ENCODE measurements around the gene MMP14. TPM values are rescaled to one million over a fixed set of nuclear protein-coding genes. Genes with fewer than 3 reads are reported as not detected.

The MMP14 gene
- total RNA-seq, 1 donor from 2014 or later: 26.1 TPM

DNA sequence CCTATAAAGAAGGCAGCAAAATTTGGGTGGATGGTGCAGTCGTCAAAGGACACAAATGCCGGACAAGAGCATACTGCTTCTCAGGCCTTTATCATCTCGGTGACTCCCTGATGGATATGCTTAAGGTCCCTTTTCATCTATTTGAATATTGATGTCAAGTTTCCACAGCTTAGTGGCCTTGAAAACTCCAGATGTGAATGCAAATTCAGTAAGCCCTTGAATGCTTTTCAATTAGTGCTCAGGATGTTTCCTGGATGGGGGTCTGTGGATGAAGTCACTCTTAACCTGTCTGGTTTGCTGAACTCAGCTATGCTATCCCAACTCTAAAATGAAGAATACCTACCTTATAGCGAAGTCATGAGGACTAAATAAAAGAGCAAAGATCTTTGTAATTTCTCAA is 57.3 kb downstream of the MMP14 start:
- intact Hi-C loops (cut with DNase I): no loop called here
- DNase-seq (ENCODE audit: low spot score): no peak

DNA sequence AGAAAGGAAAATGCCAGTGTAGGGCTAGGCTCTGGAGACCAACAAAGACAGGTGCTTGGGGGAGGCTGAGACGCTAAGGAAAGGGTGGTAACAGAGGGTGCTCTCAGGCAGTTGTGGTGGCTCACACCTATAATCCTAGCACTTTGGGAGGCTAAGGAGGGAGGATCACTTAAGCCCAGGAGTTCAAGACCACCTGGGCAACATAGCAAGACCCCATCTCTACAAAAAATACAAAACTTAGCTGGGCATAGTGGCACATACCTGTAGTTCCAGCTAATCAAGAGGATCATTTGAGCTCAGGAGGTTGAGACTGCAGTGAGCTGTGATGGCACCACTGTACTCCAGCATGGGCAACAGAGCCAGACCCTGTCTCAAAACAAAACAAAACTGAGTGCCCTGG is 59.0 kb downstream of the MMP14 start:
- no peak for DNase-seq (ENCODE audit: low spot score)
- intact Hi-C loops (cut with DNase I): no loop called here

DNA sequence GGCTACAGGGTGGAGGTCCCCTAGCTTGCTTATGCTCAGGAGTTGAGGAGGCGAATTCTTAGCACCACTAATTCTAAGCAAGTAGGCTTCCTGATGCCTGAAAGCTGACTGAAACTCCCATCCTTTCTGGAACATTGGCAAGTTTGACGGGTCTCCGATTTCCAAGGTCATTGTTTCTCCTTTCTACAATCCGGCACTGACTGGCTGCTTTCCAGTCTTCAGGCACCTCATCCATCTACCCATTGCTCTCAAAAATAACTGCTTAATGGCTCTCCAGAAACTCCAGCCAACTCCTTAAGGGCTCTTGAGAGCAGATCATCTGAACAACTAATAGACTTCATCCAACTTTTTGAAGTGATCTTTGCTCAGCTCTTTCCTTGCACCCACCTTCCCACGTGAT is 60.0 kb downstream of the MMP14 start:
- DNase-seq (ENCODE audit: low spot score): no peak
- intact Hi-C loops (cut with DNase I): no loop called here

DNA sequence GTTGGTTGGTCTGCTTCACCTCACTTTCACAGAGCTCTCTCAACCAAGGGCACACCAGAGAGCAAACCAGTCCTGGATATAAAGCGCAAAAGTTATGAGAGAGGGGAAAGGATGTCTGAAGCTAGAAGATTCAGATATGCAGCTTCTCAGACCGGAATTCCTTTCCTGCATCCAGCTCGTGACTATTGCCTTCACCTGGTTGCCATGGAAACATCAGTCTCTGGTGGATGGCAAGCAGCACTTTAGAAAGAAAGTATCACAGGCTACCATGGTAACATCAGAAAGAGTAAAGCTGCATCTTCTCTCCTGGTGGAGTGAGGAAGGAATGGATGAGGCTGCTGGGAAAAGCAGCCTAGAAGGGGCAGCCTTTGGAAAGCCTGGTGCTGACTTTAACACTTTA is 60.4 kb downstream of the MMP14 start:
- intact Hi-C loops (cut with DNase I): no loop called here
- DNase-seq (ENCODE audit: low spot score): no peak

DNA sequence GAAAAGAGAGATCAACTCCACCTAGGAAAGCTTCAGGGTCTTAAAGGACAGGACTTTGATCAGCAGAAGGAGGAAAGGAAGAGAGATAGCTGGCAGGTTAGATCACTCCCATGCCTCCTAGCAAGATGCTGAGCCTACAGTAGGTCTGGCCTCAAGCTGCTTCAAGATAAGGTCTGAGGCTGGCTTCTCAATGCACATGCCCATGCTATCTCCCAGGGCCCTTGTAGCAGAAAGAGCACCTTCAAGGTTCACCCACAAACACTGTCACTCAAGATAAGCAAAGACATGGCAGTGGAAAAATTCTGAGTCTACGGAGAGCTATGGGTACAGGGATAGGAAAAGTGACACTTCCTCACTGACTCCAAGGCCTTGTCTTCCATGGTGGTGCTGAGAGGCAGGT is 61.0 kb downstream of the MMP14 start:
- intact Hi-C loops (cut with DNase I): no loop called here
- DNase-seq (ENCODE audit: low spot score): no peak

Other genes starting within 250 kb of the MMP14 start
- 134 TPM for gene DAD1, start 247.4 kb upstream of the MMP14 start, total RNA-seq
- 18.6 TPM for gene ABHD4, start 238.3 kb upstream of the MMP14 start, total RNA-seq
- not detected for gene OR6J1, start 192.2 kb upstream of the MMP14 start, total RNA-seq
- 111 TPM for gene OXA1L, start 69.9 kb upstream of the MMP14 start, total RNA-seq
- gene SLC7A7, start 21.1 kb upstream of the MMP14 start, total RNA-seq: 2.3 TPM
- 96.7 TPM for gene MRPL52, start 6.7 kb upstream of the MMP14 start, total RNA-seq
- 71.0 TPM for gene LRP10, start 35.2 kb downstream of the MMP14 start, total RNA-seq
- gene REM2, start 46.6 kb downstream of the MMP14 start, total RNA-seq: 0.19 TPM
- gene RBM23, start 82.6 kb downstream of the MMP14 start, total RNA-seq: 48.1 TPM
- 40.2 TPM for gene PRMT5, start 92.8 kb downstream of the MMP14 start, total RNA-seq
- gene HAUS4, start 120.5 kb downstream of the MMP14 start, total RNA-seq: 16.5 TPM
- 14.0 TPM for gene AJUBA, start 146.0 kb downstream of the MMP14 start, total RNA-seq
- gene C14orf93, start 173.6 kb downstream of the MMP14 start, total RNA-seq: 3.7 TPM
- gene PSMB5, start 198.3 kb downstream of the MMP14 start, total RNA-seq: 120 TPM
- not detected for gene PSMB11, start 205.6 kb downstream of the MMP14 start, total RNA-seq
- 2.6 TPM for gene CDH24, start 220.9 kb downstream of the MMP14 start, total RNA-seq

All from cardiac septum (tissue), 1 donor.